ENCODE measurements around the gene CLDN9. TPM values are rescaled to one million over a fixed set of nuclear protein-coding genes. Genes with fewer than 3 reads are reported as not detected.
A peak's percentile ranks its signal among the peaks of the same experiment; 100 is the strongest.

Gene CLDN9
- total and polyA plus RNA-seq, 10 donors = 0.06 to 1.7 (median 0.44) TPM

DNA sequence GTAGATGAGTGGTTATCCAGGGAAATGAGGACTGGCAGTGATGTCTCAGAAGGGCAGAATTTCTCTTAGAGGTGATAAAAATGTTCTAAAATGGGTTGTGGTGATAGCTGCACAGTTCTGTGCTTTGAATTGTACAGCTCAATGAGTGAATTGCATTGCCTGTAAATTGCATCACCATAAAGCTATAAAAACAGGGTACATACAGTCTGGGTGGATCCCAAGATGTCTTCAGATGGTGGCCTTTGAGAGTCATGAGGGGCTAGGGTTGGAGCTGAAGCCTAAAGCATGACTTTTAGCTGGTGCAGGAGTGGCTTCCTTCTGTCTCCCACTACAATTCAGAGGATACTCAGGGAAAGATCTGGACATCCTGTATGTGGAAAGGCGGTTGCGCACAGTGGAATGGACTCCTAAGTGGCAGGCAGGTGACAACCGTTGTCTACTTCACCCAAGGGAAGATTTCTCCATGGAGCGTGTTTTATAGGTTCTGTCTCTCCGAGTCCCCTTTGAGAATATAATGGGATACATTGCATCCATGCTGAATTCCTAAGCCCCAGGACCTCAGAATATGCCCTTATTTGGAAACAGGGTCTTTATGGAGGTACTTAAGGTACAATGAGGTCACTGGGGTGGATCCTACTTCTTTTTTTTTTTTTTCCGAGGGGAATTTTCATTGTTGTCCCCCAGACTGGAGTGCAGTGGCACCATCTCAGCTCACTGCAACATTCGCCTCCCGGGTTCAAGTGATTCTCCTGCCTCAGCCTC lies 51.1 kb downstream of the CLDN9 start:
- Histone ChIP-seq H3K4me3 (no peak overlapping the region), H3K27me3 (replicated peaks in 1 of 7) (no peaks in the 10 kb centered on the region), H3K27ac (peak overlapping the region in 6 of 8 donors; percentile 79 to 87 (median 84)), H3K36me3 (peaks cover 0 to 19% (median 0%) of the 10 kb centered on the region in 6 donors), H3K4me1 (peaks cover 12 to 90% (median 45%) of the 10 kb centered on the region in 6 donors), H3K9me3 (no peaks in the 10 kb centered on the region)
- TF ChIP-seq POLR2A (IDR thresholded peaks at IDR 0.05) = no peak
- TF ChIP-seq POLR2AphosphoS5 (IDR thresholded peaks at IDR 0.05) = no peak
- TF ChIP-seq CTCF (IDR thresholded peaks at IDR 0.05 in 8 of 11, conservative IDR thresholded peaks at IDR 0.05 in 3 of 11) = no peak
- WGBS, 5 donors = 92 to 97% (median 94%) methylated on average over 8 of the region's 8 CpGs
- no peak for DNase-seq
- intact Hi-C loops (cut with DNase I; ENCODE audit: low total_unique reads) = no loop called here

Small RNA genes within 50 kb of the gene (small RNA-seq; reads per million reads assigned to genes)
- gene LINC00514 = 0 reads per million in 4 donors

Other genes with a start within 250 kb of the CLDN9 start
- gene ELOB, start 235.6 kb upstream of the CLDN9 start, total RNA-seq = 100 to 1,000 TPM; 128 to 467 (median 134) TPM
- gene ELOB, start 235.6 kb upstream of the CLDN9 start, polyA plus RNA-seq = 100 to 1,000 TPM; 233 to 378 (median 247) TPM
- under 1 TPM in 2 of 7 donors, not detected in 5; 0.32 to 0.67 TPM for gene PRSS33, start 225.4 kb upstream of the CLDN9 start, total RNA-seq
- under 1 TPM in 1 of 3 donors, not detected in 2; 0.03 TPM for gene PRSS33, start 225.4 kb upstream of the CLDN9 start, polyA plus RNA-seq
- gene PRSS41, start 214.5 kb upstream of the CLDN9 start, total RNA-seq = not detected
- gene PRSS41, start 214.5 kb upstream of the CLDN9 start, polyA plus RNA-seq = not detected
- 1 to 10 TPM in 6 of 7 donors, under 1 TPM in 1; 0.81 to 4.9 (median 1.5) TPM for gene PRSS21, start 195.7 kb upstream of the CLDN9 start, total RNA-seq
- gene PRSS21, start 195.7 kb upstream of the CLDN9 start, polyA plus RNA-seq = 1 to 10 TPM in 2 of 3 donors, under 1 TPM in 1; 0.49 to 3.4 (median 1.8) TPM
- 1 to 10 TPM in 5 of 7 donors, under 1 TPM in 1, not detected in 1; 0.79 to 3.8 (median 1.5) TPM for gene ZG16B, start 182.6 kb upstream of the CLDN9 start, total RNA-seq
- gene ZG16B, start 182.6 kb upstream of the CLDN9 start, polyA plus RNA-seq = 1 to 10 TPM in 2 of 3 donors, under 1 TPM in 1; 0.73 to 1.6 (median 1.5) TPM
- under 1 TPM in 1 of 7 donors, not detected in 6; 0.60 TPM for gene PRSS22, start 154.8 kb upstream of the CLDN9 start, total RNA-seq
- under 1 TPM in 2 of 3 donors, not detected in 1; 0.19 to 0.33 TPM for gene PRSS22, start 154.8 kb upstream of the CLDN9 start, polyA plus RNA-seq
- gene FLYWCH2, start 129.7 kb upstream of the CLDN9 start, total RNA-seq = 10 to 100 TPM; 27.5 to 98.6 (median 48.4) TPM
- 10 to 100 TPM; 31.6 to 62.6 (median 49.5) TPM for gene FLYWCH2, start 129.7 kb upstream of the CLDN9 start, polyA plus RNA-seq
- 10 to 100 TPM; 34.8 to 79.3 (median 57.0) TPM for gene FLYWCH1, start 101.0 kb upstream of the CLDN9 start, total RNA-seq
- gene FLYWCH1, start 101.0 kb upstream of the CLDN9 start, polyA plus RNA-seq = 10 to 100 TPM; 14.0 to 47.0 (median 43.9) TPM
- 1 to 10 TPM in 1 of 7 donors, under 1 TPM in 1, not detected in 5; 0.40 to 1.0 TPM for gene KREMEN2, start 48.6 kb upstream of the CLDN9 start, total RNA-seq
- gene KREMEN2, start 48.6 kb upstream of the CLDN9 start, polyA plus RNA-seq = 1 to 10 TPM in 1 of 3 donors, under 1 TPM in 2; 0.41 to 1.2 (median 0.42) TPM
- 1 to 10 TPM; 3.3 to 9.0 (median 6.4) TPM for gene PAQR4, start 43.6 kb upstream of the CLDN9 start, total RNA-seq
- gene PAQR4, start 43.6 kb upstream of the CLDN9 start, polyA plus RNA-seq = 1 to 10 TPM; 2.1 to 7.1 (median 6.3) TPM
- gene PKMYT1, start 32.5 kb upstream of the CLDN9 start, total RNA-seq = 1 to 10 TPM; 3.3 to 9.6 (median 5.6) TPM
- gene PKMYT1, start 32.5 kb upstream of the CLDN9 start, polyA plus RNA-seq = 10 to 100 TPM in 1 of 3 donors, 1 to 10 TPM in 2; 3.9 to 11.3 (median 6.8) TPM
- gene CLDN6, start 5.3 kb downstream of the CLDN9 start, total RNA-seq = not detected
- gene CLDN6, start 5.3 kb downstream of the CLDN9 start, polyA plus RNA-seq = not detected
- gene TNFRSF12A, start 7.4 kb downstream of the CLDN9 start, total RNA-seq = 10 to 100 TPM in 3 of 7 donors, 1 to 10 TPM in 4; 2.0 to 26.1 (median 7.5) TPM
- gene TNFRSF12A, start 7.4 kb downstream of the CLDN9 start, polyA plus RNA-seq = 10 to 100 TPM in 1 of 3 donors, 1 to 10 TPM in 2; 7.7 to 16.5 (median 8.3) TPM
- 10 to 100 TPM; 15.5 to 30.8 (median 21.6) TPM for gene HCFC1R1, start 11.0 kb downstream of the CLDN9 start, total RNA-seq
- 10 to 100 TPM; 60.5 to 74.5 (median 62.8) TPM for gene HCFC1R1, start 11.0 kb downstream of the CLDN9 start, polyA plus RNA-seq
- 10 to 100 TPM; 19.3 to 30.4 (median 26.3) TPM for gene THOC6, start 11.1 kb downstream of the CLDN9 start, total RNA-seq
- gene THOC6, start 11.1 kb downstream of the CLDN9 start, polyA plus RNA-seq = 10 to 100 TPM; 40.7 to 57.2 (median 41.0) TPM
- gene BICDL2, start 24.0 kb downstream of the CLDN9 start, total RNA-seq = under 1 TPM in 4 of 7 donors, not detected in 3; 0.30 to 0.77 (median 0.32) TPM
- under 1 TPM; 0.03 to 0.22 (median 0.15) TPM for gene BICDL2, start 24.0 kb downstream of the CLDN9 start, polyA plus RNA-seq
- 100 to 1,000 TPM in 4 of 7 donors, 10 to 100 TPM in 3; 24.3 to 282 (median 113) TPM for gene MMP25, start 33.6 kb downstream of the CLDN9 start, total RNA-seq
- 10 to 100 TPM in 2 of 3 donors, 1 to 10 TPM in 1; 2.7 to 45.0 (median 41.9) TPM for gene MMP25, start 33.6 kb downstream of the CLDN9 start, polyA plus RNA-seq
- 100 to 1,000 TPM; 171 to 414 (median 309) TPM for gene IL32, start 52.7 kb downstream of the CLDN9 start, total RNA-seq
- 100 to 1,000 TPM; 256 to 624 (median 277) TPM for gene IL32, start 52.7 kb downstream of the CLDN9 start, polyA plus RNA-seq
- gene ZSCAN10, start 86.4 kb downstream of the CLDN9 start, total RNA-seq = under 1 TPM in 1 of 7 donors, not detected in 6; 0.85 TPM
- gene ZSCAN10, start 86.4 kb downstream of the CLDN9 start, polyA plus RNA-seq = under 1 TPM in 2 of 3 donors, not detected in 1; 0.02 to 0.06 TPM
- gene ZNF205, start 99.7 kb downstream of the CLDN9 start, total RNA-seq = 10 to 100 TPM in 1 of 7 donors, 1 to 10 TPM in 6; 4.1 to 10.4 (median 5.3) TPM
- gene ZNF205, start 99.7 kb downstream of the CLDN9 start, polyA plus RNA-seq = 10 to 100 TPM in 1 of 3 donors, 1 to 10 TPM in 2; 3.5 to 14.2 (median 6.9) TPM
- 10 to 100 TPM in 1 of 7 donors, 1 to 10 TPM in 6; 6.8 to 11.4 (median 7.9) TPM for gene ZNF213, start 122.1 kb downstream of the CLDN9 start, total RNA-seq
- 1 to 10 TPM; 2.4 to 5.9 (median 2.9) TPM for gene ZNF213, start 122.1 kb downstream of the CLDN9 start, polyA plus RNA-seq
- gene OR1F1, start 175.3 kb downstream of the CLDN9 start, total RNA-seq = not detected
- not detected for gene OR1F1, start 175.3 kb downstream of the CLDN9 start, polyA plus RNA-seq
- gene ZNF200, start 222.2 kb downstream of the CLDN9 start, total RNA-seq = 10 to 100 TPM; 14.2 to 24.4 (median 15.4) TPM
- gene ZNF200, start 222.2 kb downstream of the CLDN9 start, polyA plus RNA-seq = 1 to 10 TPM; 4.2 to 6.3 (median 4.8) TPM
- gene MEFV, start 243.7 kb downstream of the CLDN9 start, total RNA-seq = 10 to 100 TPM; 14.9 to 61.1 (median 28.0) TPM
- 1 to 10 TPM in 2 of 3 donors, under 1 TPM in 1; 0.39 to 3.7 (median 1.2) TPM for gene MEFV, start 243.7 kb downstream of the CLDN9 start, polyA plus RNA-seq

All from spleen (tissue), 11 donors.